ENCODE data around the gene TREH. TPM values are rescaled to one million over a fixed set of nuclear protein-coding genes. Genes with fewer than 3 reads are reported as not detected.

TREH gene
- polyA plus RNA-seq, 3 donors = not detected

- peaks cover 2 to 7% (median 7%) of the 10 kb centered on the region in 3 donors for H3K27me3 Mint-ChIP-seq (ENCODE audit: low read depth in 3 of 3)
- no peak for DNase-seq
- peaks cover 0 to 8% of the 10 kb centered on the region in 2 donors for H3K27me3 ChIP-seq (ENCODE audit: control insufficient read depth in 2 of 2, insufficient read depth in 2 of 2, low read length in 2 of 2)
- peaks cover under 1 to 3% of the 10 kb centered on the region in 2 donors for H3K4me1 ChIP-seq (ENCODE audit: control insufficient read depth in 1 of 2, insufficient read depth in 2 of 2, low read length in 2 of 2)
- no peaks in the 10 kb centered on the region for H3K4me1 Mint-ChIP-seq
- no peak overlapping the region for H3K9ac ChIP-seq (ENCODE audit: insufficient read depth, low read length, poor library complexity, severe bottlenecking)
- WGBS (ENCODE audit: insufficient coverage) = 100% methylated on average over 3 of the region's 4 CpGs
- H3K4me3 Mint-ChIP-seq = no peak overlapping the region
- intact Hi-C loops (cut with micrococcal nuclease) = no loop called here
- no peak overlapping the region for H3K4me3 ChIP-seq (replicated peaks in 1 of 3; ENCODE audit: low read depth in 2 of 3, low read length in 3 of 3)
- no peaks in the 10 kb centered on the region for H4K20me1 ChIP-seq (ENCODE audit: insufficient read depth, low read length)
- H3K9me3 Mint-ChIP-seq = no peaks in the 10 kb centered on the region
- no peaks in the 10 kb centered on the region for H3K36me3 Mint-ChIP-seq
- H3K9me3 ChIP-seq (replicated peaks in 1 of 2; ENCODE audit: control insufficient read depth in 1 of 2, insufficient read depth in 1 of 2, low read length in 2 of 2) = no peaks in the 10 kb centered on the region
- H3K27ac ChIP-seq (ENCODE audit: low read depth in 1 of 2, low read length in 2 of 2) = no peak overlapping the region
- H3K36me3 ChIP-seq (replicated peaks in 1 of 2; ENCODE audit: control insufficient read depth in 1 of 2, insufficient read depth in 2 of 2, low read length in 2 of 2) = no peaks in the 10 kb centered on the region
- no peak overlapping the region for H3K27ac Mint-ChIP-seq
- TF ChIP-seq CTCF (IDR thresholded peaks at IDR 0.05) = no peak
- no peak overlapping the region for H3K4me2 ChIP-seq (replicated peaks; ENCODE audit: extremely low read depth, low read length, poor library complexity, severe bottlenecking)
- H3K79me2 ChIP-seq (ENCODE audit: insufficient read depth, low read length) = no peaks in the 10 kb centered on the region
- no peak overlapping the region for H2AFZ ChIP-seq (ENCODE audit: insufficient read depth, low read depth, low read length, poor library complexity, severe bottlenecking)
Measured at GRCh38 chr11:118639899-118640298, 39.6 kb downstream of the TREH start.

GRCh38 chr11:118638726-118639125 lies 40.7 kb downstream of the TREH start:
- DNase-seq = no peak
- H3K27me3 Mint-ChIP-seq (ENCODE audit: low read depth in 3 of 3) = peaks cover 9 to 14% (median 12%) of the 10 kb centered on the region in 3 donors
- no peaks in the 10 kb centered on the region for H4K20me1 ChIP-seq (ENCODE audit: insufficient read depth, low read length)
- no peak overlapping the region for H3K4me3 Mint-ChIP-seq
- H2AFZ ChIP-seq (ENCODE audit: insufficient read depth, low read depth, low read length, poor library complexity, severe bottlenecking) = no peak overlapping the region
- no peak overlapping the region for H3K4me3 ChIP-seq (replicated peaks in 1 of 3; ENCODE audit: low read depth in 2 of 3, low read length in 3 of 3)
- WGBS (ENCODE audit: insufficient coverage) = 100% methylated on average over 5 of the region's 6 CpGs
- no peaks in the 10 kb centered on the region for H3K9me3 ChIP-seq (replicated peaks in 1 of 2; ENCODE audit: control insufficient read depth in 1 of 2, insufficient read depth in 1 of 2, low read length in 2 of 2)
- H3K4me1 ChIP-seq (ENCODE audit: control insufficient read depth in 1 of 2, insufficient read depth in 2 of 2, low read length in 2 of 2) = peaks cover 4 to 8% of the 10 kb centered on the region in 2 donors
- H3K27me3 ChIP-seq (ENCODE audit: control insufficient read depth in 2 of 2, insufficient read depth in 2 of 2, low read length in 2 of 2) = peaks cover 0 to 14% of the 10 kb centered on the region in 2 donors
- H3K4me2 ChIP-seq (replicated peaks; ENCODE audit: extremely low read depth, low read length, poor library complexity, severe bottlenecking) = no peak overlapping the region
- H3K79me2 ChIP-seq (ENCODE audit: insufficient read depth, low read length) = no peaks in the 10 kb centered on the region
- H3K27ac ChIP-seq (ENCODE audit: low read depth in 1 of 2, low read length in 2 of 2) = no peak overlapping the region
- H3K36me3 ChIP-seq (replicated peaks in 1 of 2; ENCODE audit: control insufficient read depth in 1 of 2, insufficient read depth in 2 of 2, low read length in 2 of 2) = no peaks in the 10 kb centered on the region
- intact Hi-C loops (cut with micrococcal nuclease) = no loop called here
- H3K4me1 Mint-ChIP-seq = no peaks in the 10 kb centered on the region
- H3K27ac Mint-ChIP-seq = no peak overlapping the region
- H3K9ac ChIP-seq (ENCODE audit: insufficient read depth, low read length, poor library complexity, severe bottlenecking) = no peak overlapping the region
- no peak for TF ChIP-seq CTCF (IDR thresholded peaks at IDR 0.05)
- H3K36me3 Mint-ChIP-seq = no peaks in the 10 kb centered on the region
- H3K9me3 Mint-ChIP-seq = peaks cover 0 to 2% (median 0%) of the 10 kb centered on the region in 7 donors

All from CD14-positive monocyte (primary cell).